NCI-H748 (cell line): ENCODE measurements around the gene ARHGEF5.

ENCODE experiments used
- DNase-seq: peaks from one replicate; lab custom pipeline; 2025; ENCODE audit not compliant: unreplicated experiment; lab: John Stamatoyannopoulos, UW

The ARHGEF5 gene

DNA sequence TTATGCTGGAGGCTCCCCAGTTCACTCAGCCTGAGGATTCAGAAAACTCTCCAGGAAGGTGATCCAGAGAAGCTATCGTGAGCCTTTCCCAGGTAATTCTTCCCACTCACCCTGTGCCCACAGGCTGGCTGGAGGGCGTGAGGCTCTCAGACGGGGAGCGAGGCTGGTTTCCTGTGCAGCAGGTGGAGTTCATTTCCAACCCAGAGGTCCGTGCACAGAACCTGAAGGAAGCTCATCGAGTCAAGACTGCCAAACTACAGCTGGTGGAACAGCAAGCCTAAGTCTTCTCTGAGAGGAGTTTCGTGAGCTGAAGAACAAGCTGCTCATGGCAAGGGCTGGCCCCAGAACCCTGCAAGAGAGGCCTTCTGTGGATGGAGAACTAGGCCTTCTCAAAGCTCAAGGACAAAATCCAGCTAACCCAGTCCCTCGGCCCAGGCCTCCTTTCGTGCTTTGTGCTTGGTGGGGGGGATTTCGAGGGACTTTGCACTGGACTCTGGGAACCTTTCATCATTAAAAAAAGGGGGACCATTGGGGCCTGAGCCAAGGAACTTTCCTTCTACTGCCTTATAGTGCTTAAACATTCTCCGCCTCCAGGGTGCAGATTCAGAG is 24.7 kb downstream of the ARHGEF5 start:
- DNase-seq, result no peak

- no peak for DNase-seq
These were observed 28.9 kb downstream of the ARHGEF5 start for GRCh38 chr7:144384071-144384470.

GRCh38 chr7:144384555-144385245 is 29.5 kb downstream of the ARHGEF5 start:
- no peak for DNase-seq

- DNase-seq, result no peak
These were observed 31.5 kb downstream of the ARHGEF5 start for GRCh38 chr7:144386741-144387140.

DNA sequence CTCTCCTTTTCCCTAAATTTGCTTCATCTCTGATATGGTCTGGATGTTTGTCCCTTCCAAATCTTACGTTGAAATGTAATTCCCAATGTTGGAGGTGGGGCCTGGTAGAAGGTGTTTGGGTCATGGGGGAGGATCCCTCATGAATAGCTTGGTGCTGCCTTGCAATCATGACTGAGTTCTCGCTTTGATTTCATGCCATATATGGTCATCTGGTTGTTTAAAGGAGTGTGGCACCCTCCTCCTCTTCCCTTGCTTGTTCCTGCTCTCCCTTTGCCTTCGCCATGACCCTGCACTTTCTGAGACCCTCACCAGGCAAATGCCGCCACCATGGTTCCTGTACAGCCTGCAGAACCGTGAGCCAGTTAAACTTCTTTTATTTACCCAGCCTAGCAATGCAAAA is 33.7 kb downstream of the ARHGEF5 start:
- DNase-seq, result no peak

DNA sequence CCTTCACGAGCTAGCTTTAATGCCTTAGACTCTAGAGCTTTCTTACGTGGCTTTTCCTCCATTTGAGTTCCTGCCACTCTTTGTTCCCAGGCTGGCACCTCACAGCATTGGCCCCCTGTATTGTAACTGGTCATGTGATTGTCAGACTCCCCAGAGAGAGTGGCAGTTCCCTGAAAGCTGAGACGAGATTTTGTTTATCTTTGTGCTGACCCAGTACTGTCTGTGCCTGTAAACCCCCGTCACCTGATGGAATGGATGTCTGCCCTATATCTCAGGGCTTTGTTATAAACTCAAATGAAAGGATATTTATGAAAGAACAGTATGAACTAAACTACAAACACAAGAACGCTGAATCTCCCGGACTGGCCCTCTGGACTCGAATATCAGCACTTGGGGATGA is 35.3 kb downstream of the ARHGEF5 start:
- no peak for DNase-seq

- DNase-seq, result no peak
These were observed 35.8 kb downstream of the ARHGEF5 start for GRCh38 chr7:144391014-144391413.

DNA sequence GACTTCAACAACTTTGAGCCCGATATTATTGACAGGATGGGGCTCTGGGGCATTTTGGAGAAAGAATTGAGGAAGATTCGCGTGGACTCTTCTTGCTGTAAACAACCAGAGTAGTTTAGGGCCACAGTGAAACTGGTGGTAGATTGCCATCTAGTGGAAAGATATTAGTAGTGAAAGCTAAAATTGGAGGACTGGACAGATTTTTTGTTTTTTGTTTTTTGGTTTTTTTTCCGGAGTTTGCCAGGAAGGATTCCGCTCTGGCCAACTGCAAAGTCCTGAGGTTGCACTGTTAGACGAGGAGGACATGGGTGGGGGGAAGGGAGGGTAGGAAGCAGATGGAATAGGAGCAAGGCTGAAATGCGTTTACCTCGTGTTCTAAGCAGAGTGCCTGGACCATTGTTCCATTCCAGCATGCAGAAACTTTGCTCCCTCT is 36.6 kb downstream of the ARHGEF5 start:
- peak; percentile 43 for DNase-seq

DNA sequence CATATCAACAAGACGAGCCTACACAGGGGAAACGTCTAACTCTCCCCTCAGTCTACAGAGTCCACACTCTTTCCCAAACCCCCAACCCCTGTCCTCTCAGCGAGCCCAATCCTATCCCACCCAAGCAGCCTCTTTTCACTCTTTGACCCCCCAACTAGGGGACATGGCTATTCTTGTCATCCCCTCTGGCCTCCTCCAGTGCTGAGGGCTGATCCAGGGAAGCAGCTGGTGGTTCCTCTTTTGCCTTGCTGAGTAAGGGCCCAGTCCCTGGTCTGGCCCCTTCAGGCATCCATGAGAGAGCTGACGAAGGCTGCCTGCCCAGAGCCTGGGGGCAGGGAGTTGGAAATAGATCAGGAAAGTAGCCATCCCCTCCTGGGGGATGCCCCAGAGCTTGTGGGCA is 41.9 kb downstream of the ARHGEF5 start:
- DNase-seq, result no peak

DNA sequence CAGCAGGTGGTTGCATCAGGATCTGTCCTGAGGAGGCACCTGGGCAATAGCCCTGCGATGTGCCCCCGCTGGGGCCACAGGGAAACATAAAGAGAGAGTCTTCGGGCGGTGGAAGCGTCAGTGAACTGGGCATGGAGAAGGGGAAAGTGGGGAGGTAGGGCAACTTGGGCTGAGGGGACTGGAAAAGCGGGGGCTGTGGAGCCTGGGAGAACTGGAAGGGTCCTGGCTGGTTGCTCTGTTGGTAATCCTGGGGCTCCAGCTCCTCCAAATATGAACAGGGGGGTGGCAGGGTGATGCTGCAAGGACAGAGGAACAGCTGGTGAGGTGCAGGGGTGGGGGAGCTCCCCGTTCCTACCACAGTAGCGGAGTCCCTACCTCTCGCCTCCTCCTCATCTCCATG is 43.1 kb downstream of the ARHGEF5 start:
- DNase-seq, result no peak

- no peak for DNase-seq
These were observed 43.7 kb downstream of the ARHGEF5 start for GRCh38 chr7:144398911-144399310.

DNA sequence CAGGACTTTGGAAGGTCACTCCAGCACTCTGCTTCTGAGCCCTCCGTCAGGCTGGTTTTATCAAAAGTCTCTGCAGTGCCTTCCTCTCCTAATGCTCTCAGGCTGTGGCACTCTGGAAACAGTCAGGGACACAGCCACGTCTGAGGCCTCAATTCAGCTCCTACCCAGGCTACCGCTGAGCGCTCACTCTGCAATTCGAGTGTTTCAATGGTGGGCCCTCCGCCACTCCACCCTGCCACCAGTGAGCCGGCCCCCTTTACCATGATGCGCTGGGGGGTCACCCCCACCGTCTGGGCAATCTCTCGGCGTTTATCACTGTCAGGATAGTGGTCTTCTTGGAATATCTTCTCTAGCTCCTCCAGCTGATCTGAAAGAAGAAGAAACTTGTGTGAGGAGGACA is 44.7 kb downstream of the ARHGEF5 start:
- DNase-seq, result no peak

- DNase-seq, result no peak
These were observed 46.3 kb downstream of the ARHGEF5 start for GRCh38 chr7:144401490-144401889.

GRCh38 chr7:144403102-144403501 is 47.9 kb downstream of the ARHGEF5 start:
- DNase-seq, result no peak

DNA sequence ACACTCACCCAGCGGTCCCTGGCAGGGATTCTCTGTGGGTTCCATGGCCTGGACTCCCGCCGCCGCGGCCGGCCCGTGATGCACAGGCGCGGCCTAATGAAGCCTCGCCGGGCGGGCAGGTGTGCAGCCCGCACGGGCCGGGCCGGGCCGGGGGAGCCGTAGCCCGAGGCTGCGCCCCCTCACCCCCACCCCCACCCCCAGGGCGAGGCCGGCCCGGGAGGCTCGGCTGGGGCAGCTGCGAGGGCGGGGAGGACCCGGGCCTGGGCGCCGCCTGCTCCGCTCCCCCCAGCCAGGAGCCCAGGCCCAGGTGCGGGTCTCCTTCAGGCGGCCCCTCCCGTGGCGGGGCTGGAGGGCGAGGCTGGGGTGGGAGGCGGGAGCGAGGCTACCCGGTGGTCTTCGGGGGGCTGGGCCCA is 48.5 kb downstream of the ARHGEF5 start, which contains the start of gene NOBOX:
Gene NOBOX (minus strand): TSS at position 45 of the 413 bp plus-strand sequence.
- DNase-seq, result no peak

DNA sequence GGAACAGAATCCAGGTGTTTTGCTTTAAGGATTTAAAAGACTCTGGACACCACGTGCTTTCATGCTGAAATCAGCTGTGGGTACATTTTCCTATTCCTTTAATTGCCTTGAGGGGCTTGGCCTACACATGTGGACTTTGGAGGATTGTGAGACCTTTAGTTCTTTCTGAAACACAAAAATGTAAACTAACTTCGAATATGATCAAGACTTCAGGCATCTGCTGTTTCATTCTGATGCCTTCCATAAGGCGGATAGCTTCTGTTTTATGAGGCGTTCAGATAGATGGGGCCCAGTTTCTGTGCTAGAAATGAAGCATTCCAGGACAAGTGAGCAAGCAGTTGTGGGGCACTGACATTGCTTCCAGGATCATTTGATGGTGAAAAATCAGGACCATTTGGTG is 49.7 kb downstream of the ARHGEF5 start:
- DNase-seq, result no peak

DNA sequence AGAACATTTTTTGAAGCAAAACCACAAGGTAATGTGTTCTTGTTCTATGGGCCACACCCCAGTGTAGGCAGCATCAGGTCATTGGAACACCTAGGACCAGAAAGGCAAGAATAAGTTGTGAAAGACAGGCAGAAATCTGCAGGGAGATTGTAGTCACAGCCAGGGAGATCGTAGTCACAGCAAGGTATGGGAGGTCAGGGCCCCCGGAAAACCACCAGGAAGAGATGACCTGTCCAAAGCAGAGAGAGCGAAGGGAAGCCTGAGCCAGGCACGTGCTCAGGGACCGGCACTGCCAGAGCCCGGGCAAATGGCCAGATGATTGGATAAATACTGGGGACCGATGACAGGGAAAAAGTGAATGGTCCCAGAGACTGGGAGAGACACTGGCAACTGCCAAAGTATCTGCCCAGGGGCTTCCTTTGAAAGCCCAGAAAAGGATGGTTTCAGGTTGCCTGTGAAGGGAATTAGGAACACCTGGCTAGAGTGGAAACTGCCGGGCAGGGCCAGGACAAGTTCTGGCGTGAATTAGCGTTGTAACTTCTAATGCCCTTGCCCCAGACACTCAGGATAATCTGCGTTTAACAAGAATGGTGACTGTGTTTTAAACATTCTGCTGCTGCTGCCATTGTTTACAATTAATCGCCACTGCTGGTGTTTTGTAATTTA is 52.2 kb downstream of the ARHGEF5 start:
- peak; percentile 33 for DNase-seq

- no peak for DNase-seq
These were observed 52.9 kb downstream of the ARHGEF5 start for GRCh38 chr7:144408121-144408520.

GRCh38 chr7:144410441-144410840 is 55.2 kb downstream of the ARHGEF5 start:
- no peak for DNase-seq

- no peak for DNase-seq
These were observed 59.6 kb downstream of the ARHGEF5 start for GRCh38 chr7:144414815-144415214.

- DNase-seq, result no peak
These were observed 60.7 kb downstream of the ARHGEF5 start for GRCh38 chr7:144415858-144416257.

GRCh38 chr7:144416341-144416740 is 61.1 kb downstream of the ARHGEF5 start:
- DNase-seq, result peak; percentile 7
